Lower leg skin (tissue), 4 donors: Measurements from ENCODE around the gene PSMB3. TPM values are rescaled to one million over a fixed set of nuclear protein-coding genes. Genes with fewer than 3 reads are reported as not detected.

Experiments used
- DNase-seq, 2 donors: peaks; one replicate each; pipeline ENCODE4 v3.0.0-alpha.2; 2019; ENCODE audit warnings: low spot score in 2 of 2
- H3K4me3 ChIP-seq: fragments of 200-600 bp; sonication (generic); 2 replicates; pipeline ENCODE4 v1.5.1; 2017; ENCODE audit warnings: mild to moderate bottlenecking, low read depth; ENCODE audit not compliant: poor library complexity, severe bottlenecking
- CTCF ChIP-seq, 3 donors: fragments of 450-650 bp; IDR thresholded peaks; one replicate each; pipeline ENCODE4 v1.5.1; 2016; ENCODE audit warnings: antibody characterized with exemption in 3 of 3, mild to moderate bottlenecking in 3 of 3, moderate library complexity in 2 of 3
- POLR2A ChIP-seq, 2 donors: fragments of 450-650 bp; IDR thresholded peaks; one replicate each; pipeline ENCODE4 v1.6.1; 2016 to 2017; ENCODE audit warnings: antibody characterized with exemption in 2 of 2, mild to moderate bottlenecking in 1 of 2, moderate library complexity in 1 of 2
- WGBS, 2 donors: methylation state at CpG; one replicate each; pipeline ENCODE4 v1.1.5; 2018; 5-methylcytosine and 5-hydroxymethylcytosine counted together
- intact Hi-C: fragments of 100-400 bp; cut with DNase I; formaldehyde crosslinking; loops from one replicate; pipeline ENCODE4 v1.15.0; 2023; ENCODE audit warnings: low total_unique reads
- microRNA-seq, 2 donors: library from miRNA; unstranded; fragments of <30 nt; microRNA quantifications; one replicate each; pipeline ENCODE4, GENCODE V29; 2016; ENCODE audit warnings: borderline replicate concordance in 2 of 2, borderline number of aligned reads in 1 of 2
- total RNA-seq, 4 donors: library from RNA; depleted of rRNA; stranded (reverse); fragments of >200 nt; gene quantifications; one replicate each; pipeline ENCODE4 v1.1.0, GENCODE V29; 2016

Gene PSMB3
- total RNA-seq, 4 donors from 2014 or later, result 115 to 149 (median 139) TPM

- H3K4me3 ChIP-seq, result peak overlapping the region; percentile 58
- TF ChIP-seq CTCF (IDR thresholded peaks at IDR 0.05) (no peak), POLR2A (IDR thresholded peaks at IDR 0.05) (no peak)
- 0 to 1% methylated on average over 17 to 33 of the region's 53 CpGs for WGBS, 2 donors
- intact Hi-C loops, result no loop called here
- peak; percentile 31 to 94 for DNase-seq
Observed at GRCh38 chr17:38798614-38799500, 46.3 kb downstream of the PSMB3 start.

GRCh38 chr17:38799501-38800236 lies 47.1 kb downstream of the PSMB3 start, which contains the start of gene PIP4K2B:
Gene PIP4K2B, minus strand, starts transcription at chr17:38799556. Its CDS starts 132 bp downstream, at chr17:38799424.
- H3K4me3 ChIP-seq, result peak within 1 kb of the TSS; percentile 58
- TF ChIP-seq CTCF (IDR thresholded peaks at IDR 0.05), result no peak
- TF ChIP-seq POLR2A (IDR thresholded peaks at IDR 0.05), result no peak
- DNase-seq, result peak; percentile 92 to 98
- WGBS, 2 donors, result 0 to 1% methylated on average over 22 to 25 of the region's 76 CpGs
- intact Hi-C loops, result loop anchor here (10.0 kb wide), 1 partner anchor 355 kb away; the partner anchor contains the start of gene PLXDC1

- H3K4me3 ChIP-seq, result peak overlapping the region; percentile 39
- WGBS, 2 donors, result 17 to 21% methylated on average over 14 of the region's 14 CpGs
- DNase-seq, result no peak
- intact Hi-C loops, result loop anchor here (10.0 kb wide), 1 partner anchor 355 kb away; the partner anchor contains the start of gene PLXDC1
- TF ChIP-seq CTCF (IDR thresholded peaks at IDR 0.05) (no peak), POLR2A (IDR thresholded peaks at IDR 0.05) (no peak)
Observed at GRCh38 chr17:38800237-38800760, 47.8 kb downstream of the PSMB3 start.

- H3K4me3 ChIP-seq, result no peak overlapping the region
- no peak for DNase-seq
- 84 to 96% methylated on average over 7 of the region's 7 CpGs for WGBS, 2 donors
- TF ChIP-seq CTCF (IDR thresholded peaks at IDR 0.05) (no peak), POLR2A (IDR thresholded peaks at IDR 0.05) (no peak)
- intact Hi-C loops, result loop anchor here (10.0 kb wide), 1 partner anchor 345 kb away; the partner anchor contains the start of gene PLXDC1
Observed at GRCh38 chr17:38809828-38810227, 57.3 kb downstream of the PSMB3 start.

Small RNA genes lying within 50 kb of the gene (microRNA-seq; reads per million reads assigned to microRNA genes)
- 0 reads per million in 2 donors for gene MIR4726

Other genes with a start within 250 kb of the PSMB3 start
- 10 to 100 TPM; 12.0 to 20.2 (median 15.6) TPM for gene SRCIN1, start 146.8 kb upstream of the PSMB3 start, total RNA-seq
- 1 to 10 TPM; 1.8 to 8.7 (median 3.3) TPM for gene EPOP, start 77.8 kb upstream of the PSMB3 start, total RNA-seq
- gene MLLT6, start 47.5 kb upstream of the PSMB3 start, total RNA-seq, result 10 to 100 TPM; 46.1 to 85.0 (median 54.0) TPM
- 1 to 10 TPM; 3.7 to 7.8 (median 5.4) TPM for gene CISD3, start 22.4 kb upstream of the PSMB3 start, total RNA-seq
- gene PCGF2, start 4.4 kb upstream of the PSMB3 start, total RNA-seq, result 10 to 100 TPM in 1 of 4 donors, 1 to 10 TPM in 3; 7.5 to 11.4 (median 8.6) TPM
- gene PIP4K2B, start 46.8 kb downstream of the PSMB3 start, total RNA-seq, result 10 to 100 TPM; 19.5 to 45.4 (median 33.6) TPM
- 10 to 100 TPM; 24.2 to 49.8 (median 33.3) TPM for gene CWC25, start 72.6 kb downstream of the PSMB3 start, total RNA-seq
- gene RPL23, start 101.0 kb downstream of the PSMB3 start, total RNA-seq, result 1,000 to 10,000 TPM; 1,475 to 2,290 (median 1,639) TPM
- gene LASP1, start 117.3 kb downstream of the PSMB3 start, total RNA-seq, result 10 to 100 TPM; 51.8 to 76.2 (median 63.9) TPM
- not detected for gene FBXO47, start 214.7 kb downstream of the PSMB3 start, total RNA-seq